ENCODE data around the gene AIPL1. TPM values are rescaled to one million over a fixed set of nuclear protein-coding genes. Genes with fewer than 3 reads are reported as not detected.

The AIPL1 gene
- total RNA-seq, 3 donors from 2014 or later (not counting 1 experiment from before 2014, with no cell fraction given) = not detected

GRCh38 chr17:6467567-6467966 is 32.6 kb upstream of the AIPL1 start:
- H3K4me3 ChIP-seq (ENCODE audit: low read length) = no peak overlapping the region
- no peaks in the 10 kb centered on the region for H3K36me3 Mint-ChIP-seq
- intact Hi-C loops (cut with micrococcal nuclease) = no loop called here
- H3K4me1 ChIP-seq (ENCODE audit: control insufficient read depth, insufficient read depth, low read length) = no peaks in the 10 kb centered on the region
- H3K27me3 ChIP-seq (ENCODE audit: control insufficient read depth, insufficient read depth, low read length) = no peaks in the 10 kb centered on the region
- no peaks in the 10 kb centered on the region for H3K9me3 ChIP-seq (ENCODE audit: control insufficient read depth, insufficient read depth, low read length)
- ATAC-seq (no peak), DNase-seq (no peak)
- H3K27ac ChIP-seq (ENCODE audit: low read length) = no peak overlapping the region
- no peaks in the 10 kb centered on the region for H3K36me3 ChIP-seq (ENCODE audit: control insufficient read depth, insufficient read depth, low read length)
- H3K4me1 Mint-ChIP-seq = no peaks in the 10 kb centered on the region
- H3K27ac Mint-ChIP-seq = no peak overlapping the region
- TF ChIP-seq CTCF (IDR thresholded peaks at IDR 0.05) = no peak
- WGBS (ENCODE audit: insufficient coverage) = 89% methylated on average over 1 of the region's 1 CpG
- no peaks in the 10 kb centered on the region for H3K9me3 Mint-ChIP-seq
- H3K4me3 Mint-ChIP-seq = no peak overlapping the region
- H3K27me3 Mint-ChIP-seq (ENCODE audit: low read depth in 2 of 2) = peaks cover 0 to 19% of the 10 kb centered on the region in 2 donors

DNA sequence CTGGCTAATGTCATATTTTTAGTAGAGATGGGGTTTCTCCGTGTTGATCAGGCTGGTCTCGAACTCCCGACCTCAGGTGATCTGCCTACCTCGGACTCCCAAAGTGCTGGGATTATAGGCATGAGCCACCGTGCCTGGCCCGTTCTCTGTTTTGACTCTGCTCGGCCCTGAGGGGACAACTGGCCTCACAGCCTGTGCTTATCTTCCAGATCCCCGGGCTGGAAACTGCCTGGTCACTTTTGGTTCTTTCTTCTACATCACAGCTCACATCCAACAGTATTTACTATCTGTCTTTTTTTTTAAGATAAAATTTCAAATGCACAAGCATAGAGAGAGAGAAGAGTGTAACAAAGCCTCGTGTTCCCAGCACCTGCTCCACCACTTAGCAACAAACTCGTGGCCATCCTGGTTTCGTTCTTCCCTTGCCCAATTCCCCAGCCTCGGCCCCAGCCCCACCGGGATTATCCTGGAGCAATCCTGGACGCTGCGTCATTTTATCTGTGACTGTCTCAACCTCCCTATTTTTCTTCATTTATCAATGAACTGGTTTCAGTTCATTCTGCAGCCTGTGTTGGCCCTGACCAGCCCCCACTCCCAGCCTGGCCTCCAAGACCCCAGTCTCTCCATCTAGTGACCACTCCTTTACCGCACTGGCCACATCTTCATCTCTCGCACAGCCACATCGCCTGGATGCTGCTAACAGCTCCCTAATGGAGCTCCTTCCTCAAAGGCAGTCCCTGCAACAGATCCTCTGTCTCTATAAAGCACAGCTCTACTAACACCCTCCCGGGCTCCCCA is 30.5 kb upstream of the AIPL1 start:
- ATAC-seq (no peak), DNase-seq (no peak)
- Histone ChIP-seq H3K4me1 (ENCODE audit: control insufficient read depth, insufficient read depth, low read length) (no peaks in the 10 kb centered on the region), H3K4me3 (ENCODE audit: low read length) (no peak overlapping the region), H3K36me3 (ENCODE audit: control insufficient read depth, insufficient read depth, low read length) (no peaks in the 10 kb centered on the region), H3K27me3 (ENCODE audit: control insufficient read depth, insufficient read depth, low read length) (no peaks in the 10 kb centered on the region), H3K9me3 (ENCODE audit: control insufficient read depth, insufficient read depth, low read length) (no peaks in the 10 kb centered on the region), H3K27ac (ENCODE audit: low read length) (no peak overlapping the region)
- Mint-ChIP-seq H3K27me3 (ENCODE audit: low read depth in 2 of 2) (peaks cover 1 to 16% of the 10 kb centered on the region in 2 donors), H3K27ac (no peak overlapping the region), H3K4me3 (no peak overlapping the region), H3K36me3 (no peaks in the 10 kb centered on the region), H3K9me3 (no peaks in the 10 kb centered on the region), H3K4me1 (no peaks in the 10 kb centered on the region)
- no peak for TF ChIP-seq CTCF (IDR thresholded peaks at IDR 0.05)
- WGBS (ENCODE audit: insufficient coverage) = 87% methylated on average over 19 of the region's 19 CpGs
- intact Hi-C loops (cut with micrococcal nuclease) = no loop called here

GRCh38 chr17:6464446-6465041 is 29.6 kb upstream of the AIPL1 start:
- H3K4me3 ChIP-seq (ENCODE audit: low read length) = no peak overlapping the region
- Mint-ChIP-seq H3K9me3 (no peaks in the 10 kb centered on the region), H3K27me3 (ENCODE audit: low read depth in 2 of 2) (peaks cover 6 to 15% of the 10 kb centered on the region in 2 donors), H3K4me3 (no peak overlapping the region), H3K27ac (no peak overlapping the region), H3K4me1 (no peaks in the 10 kb centered on the region), H3K36me3 (no peaks in the 10 kb centered on the region)
- H3K27me3 ChIP-seq (ENCODE audit: control insufficient read depth, insufficient read depth, low read length) = no peaks in the 10 kb centered on the region
- DNase-seq (no peak), ATAC-seq (no peak)
- H3K9me3 ChIP-seq (ENCODE audit: control insufficient read depth, insufficient read depth, low read length) = no peaks in the 10 kb centered on the region
- no peaks in the 10 kb centered on the region for H3K4me1 ChIP-seq (ENCODE audit: control insufficient read depth, insufficient read depth, low read length)
- H3K36me3 ChIP-seq (ENCODE audit: control insufficient read depth, insufficient read depth, low read length) = no peaks in the 10 kb centered on the region
- no peak overlapping the region for H3K27ac ChIP-seq (ENCODE audit: low read length)
- intact Hi-C loops (cut with micrococcal nuclease) = no loop called here
- 85% methylated on average over 14 of the region's 14 CpGs for WGBS (ENCODE audit: insufficient coverage)
- TF ChIP-seq CTCF (IDR thresholded peaks at IDR 0.05) = no peak

Data from natural killer cell (primary cell).